ENCODE results near the gene RIN1. TPM values are rescaled to one million over a fixed set of nuclear protein-coding genes. Genes with fewer than 3 reads are reported as not detected.
A peak's percentile ranks its signal among the peaks of the same experiment; 100 is the strongest.
"Not testable (repeated sequence)": the region's sequence is repeated elsewhere in the genome, so short reads cannot be mapped to it uniquely, and the experiment has no call there.

RIN1 gene, protein sequence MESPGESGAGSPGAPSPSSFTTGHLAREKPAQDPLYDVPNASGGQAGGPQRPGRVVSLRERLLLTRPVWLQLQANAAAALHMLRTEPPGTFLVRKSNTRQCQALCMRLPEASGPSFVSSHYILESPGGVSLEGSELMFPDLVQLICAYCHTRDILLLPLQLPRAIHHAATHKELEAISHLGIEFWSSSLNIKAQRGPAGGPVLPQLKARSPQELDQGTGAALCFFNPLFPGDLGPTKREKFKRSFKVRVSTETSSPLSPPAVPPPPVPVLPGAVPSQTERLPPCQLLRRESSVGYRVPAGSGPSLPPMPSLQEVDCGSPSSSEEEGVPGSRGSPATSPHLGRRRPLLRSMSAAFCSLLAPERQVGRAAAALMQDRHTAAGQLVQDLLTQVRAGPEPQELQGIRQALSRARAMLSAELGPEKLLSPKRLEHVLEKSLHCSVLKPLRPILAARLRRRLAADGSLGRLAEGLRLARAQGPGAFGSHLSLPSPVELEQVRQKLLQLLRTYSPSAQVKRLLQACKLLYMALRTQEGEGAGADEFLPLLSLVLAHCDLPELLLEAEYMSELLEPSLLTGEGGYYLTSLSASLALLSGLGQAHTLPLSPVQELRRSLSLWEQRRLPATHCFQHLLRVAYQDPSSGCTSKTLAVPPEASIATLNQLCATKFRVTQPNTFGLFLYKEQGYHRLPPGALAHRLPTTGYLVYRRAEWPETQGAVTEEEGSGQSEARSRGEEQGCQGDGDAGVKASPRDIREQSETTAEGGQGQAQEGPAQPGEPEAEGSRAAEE
- total RNA-seq (1 to 10 TPM; 1.5 to 1.7 TPM), polyA plus RNA-seq (2.3 TPM)

DNA sequence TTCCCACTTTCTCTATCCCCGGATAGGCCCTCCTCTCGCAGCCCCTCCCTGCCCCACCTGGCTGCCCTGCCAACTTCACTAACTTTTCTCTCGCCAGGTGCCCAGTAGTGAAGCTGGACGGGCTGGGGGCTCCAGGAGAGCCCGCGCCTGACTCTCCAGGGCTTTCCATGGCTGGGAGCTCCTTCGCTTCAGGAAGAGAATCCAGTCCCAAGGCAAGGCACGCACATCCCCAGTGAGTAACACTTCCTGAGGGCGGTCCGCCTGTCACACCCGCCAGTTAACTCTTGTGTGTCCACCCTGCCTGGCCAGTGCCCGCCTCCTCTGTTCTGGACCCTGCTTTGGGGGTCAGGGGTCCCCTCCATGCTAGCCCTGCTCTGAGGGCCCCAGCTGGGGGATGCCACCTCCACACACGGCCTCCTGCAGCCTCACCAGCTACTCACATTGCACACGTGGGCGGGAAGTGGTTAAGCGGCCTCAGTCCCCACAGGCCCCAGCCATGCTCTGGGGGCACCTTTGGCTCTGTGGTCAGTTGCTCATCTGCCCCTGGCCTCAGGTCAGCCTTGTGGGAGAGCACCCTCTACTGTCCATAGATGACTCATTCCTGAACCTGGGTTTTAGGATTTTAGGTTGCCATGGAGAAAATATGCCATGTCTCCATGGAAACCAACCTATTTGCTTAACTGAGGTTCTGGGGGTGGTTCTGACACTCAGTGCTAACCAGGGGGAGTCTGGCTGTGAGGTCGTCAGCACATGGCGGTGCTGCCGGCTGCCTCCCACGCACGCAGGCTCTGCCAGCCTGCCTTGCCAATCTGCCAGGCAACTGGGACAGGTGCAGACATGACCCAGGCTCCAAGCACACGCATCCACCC is at the start of gene RIN1:
RIN1 (minus strand) TSS at position 201 of the 869 bp plus-strand sequence; CDS start at position 169, 32 bp downstream.
- peak within 1 kb of the TSS; percentile 39 for H3K4me3 ChIP-seq (ENCODE audit: low read length)
- ChIA-PET POLR2A (interaction anchor here (0.6 to 2.3 kb wide), 3 partner anchors 19 to 59 kb away, joined by 3 to 12 read pairs (median 4); no protein-coding TSS in a partner anchor), CTCF (interaction anchor here (1.3 to 4.6 kb wide), 3 partner anchors 9 to 53 kb away, joined by 4 to 45 read pairs (median 17); no protein-coding TSS in a partner anchor)
- peak within 1 kb of the TSS; percentile 65 to 87 (median 78) for H3K4me3 Mint-ChIP-seq
- peaks cover 0 to 1% of the 10 kb centered on the region in 2 donors for H3K27me3 Mint-ChIP-seq
- no peaks in the 10 kb centered on the region for H3K27me3 ChIP-seq (ENCODE audit: insufficient read depth, low read length, poor library complexity, severe bottlenecking)
- H3K36me3 ChIP-seq (ENCODE audit: insufficient read depth, low read length): peaks cover 26% of the 10 kb centered on the region
- H3K27ac Mint-ChIP-seq: peak within 1 kb of the TSS; percentile 70 to 96 (median 82)
- peak within 1 kb of the TSS; percentile 6 for H3K27ac ChIP-seq (ENCODE audit: low read depth, low read length)
- H3K9me3 ChIP-seq (ENCODE audit: low read length): no peaks in the 10 kb centered on the region
- peaks cover 12 to 30% (median 18%) of the 10 kb centered on the region in 3 donors for H3K4me1 Mint-ChIP-seq
- H3K4me1 ChIP-seq (ENCODE audit: insufficient read depth, low read length): peaks cover 18% of the 10 kb centered on the region
- H3K9me3 Mint-ChIP-seq: no peaks in the 10 kb centered on the region
- peaks cover 0 to 57% (median 7%) of the 10 kb centered on the region in 3 donors for H3K36me3 Mint-ChIP-seq
- DNase-seq: peak; percentile 24 to 75 (median 57)

- ChIA-PET CTCF (interaction anchor here (0.9 to 7.2 kb wide), 6 partner anchors 12 to 160 kb away, joined by 3 to 65 read pairs (median 12); partner anchors contain the start of genes MRPL11 and SLC29A2), POLR2A (interaction anchor here (0.7 kb wide), 1 partner anchor 36 kb away, joined by 3 read pairs; the partner anchor contains the start of gene NPAS4)
- not testable (repeated sequence) for H3K27me3 ChIP-seq (ENCODE audit: insufficient read depth, low read length, poor library complexity, severe bottlenecking); H3K4me1 Mint-ChIP-seq; H3K9me3 Mint-ChIP-seq; H3K36me3 ChIP-seq (ENCODE audit: insufficient read depth, low read length); H3K27ac Mint-ChIP-seq; H3K4me3 ChIP-seq (ENCODE audit: low read length); H3K36me3 Mint-ChIP-seq; H3K4me3 Mint-ChIP-seq; H3K27ac ChIP-seq (ENCODE audit: low read depth, low read length); DNase-seq; H3K9me3 ChIP-seq (ENCODE audit: low read length); H3K27me3 Mint-ChIP-seq; H3K4me1 ChIP-seq (ENCODE audit: insufficient read depth, low read length)
These were observed 48.1 kb upstream of the RIN1 start for GRCh38 chr11:66384316-66384715.

DNA sequence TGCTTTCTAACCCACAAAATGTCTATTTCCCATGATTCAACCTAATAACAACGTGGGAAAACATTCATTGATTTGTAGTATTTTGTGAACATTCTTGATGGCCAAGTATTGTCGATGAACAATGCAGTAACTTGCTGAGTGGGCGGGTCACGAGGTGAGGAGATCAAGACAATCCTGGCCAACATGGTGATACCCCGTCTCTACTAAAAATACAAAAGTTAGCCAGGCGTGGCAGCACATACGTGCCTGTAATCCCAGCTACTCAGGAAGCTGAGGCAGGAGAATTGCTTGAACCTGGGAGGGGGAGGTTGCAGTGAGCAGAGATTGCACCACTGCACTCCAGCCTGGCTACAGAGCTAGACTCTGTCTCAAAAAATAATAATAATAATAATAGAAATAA is 44.0 kb upstream of the RIN1 start:
- H3K36me3 Mint-ChIP-seq; H3K4me1 ChIP-seq (ENCODE audit: insufficient read depth, low read length); H3K4me1 Mint-ChIP-seq; DNase-seq; H3K4me3 ChIP-seq (ENCODE audit: low read length); H3K27ac Mint-ChIP-seq; H3K4me3 Mint-ChIP-seq; POLR2A ChIA-PET; H3K9me3 Mint-ChIP-seq; H3K27ac ChIP-seq (ENCODE audit: low read depth, low read length); H3K36me3 ChIP-seq (ENCODE audit: insufficient read depth, low read length); H3K27me3 ChIP-seq (ENCODE audit: insufficient read depth, low read length, poor library complexity, severe bottlenecking); H3K9me3 ChIP-seq (ENCODE audit: low read length): not testable (repeated sequence)
- CTCF ChIA-PET: interaction anchor here (1.3 to 1.6 kb wide), 4 partner anchors 9 to 16 kb away, joined by 3 to 13 read pairs (median 3); no protein-coding TSS in a partner anchor
- peaks cover 0 to 12% of the 10 kb centered on the region in 2 donors for H3K27me3 Mint-ChIP-seq

- not testable (repeated sequence) for H3K9me3 ChIP-seq (ENCODE audit: low read length); H3K36me3 Mint-ChIP-seq; H3K27me3 ChIP-seq (ENCODE audit: insufficient read depth, low read length, poor library complexity, severe bottlenecking); H3K4me3 ChIP-seq (ENCODE audit: low read length); H3K36me3 ChIP-seq (ENCODE audit: insufficient read depth, low read length); DNase-seq; H3K27ac ChIP-seq (ENCODE audit: low read depth, low read length); H3K27me3 Mint-ChIP-seq; H3K4me1 ChIP-seq (ENCODE audit: insufficient read depth, low read length); H3K9me3 Mint-ChIP-seq
- Mint-ChIP-seq H3K4me1 (peaks cover 10 to 19% (median 17%) of the 10 kb centered on the region in 3 donors), H3K4me3 (peak overlapping the region in 3 of 7 donors; percentile 33 to 95 (median 35)), H3K27ac (peak overlapping the region in 2 of 8 donors; percentile 33 to 79)
- ChIA-PET CTCF (interaction anchor here (1.7 to 4.3 kb wide), 2 partner anchors 12 to 15 kb away, joined by 4 to 27 read pairs; no protein-coding TSS in a partner anchor), POLR2A (interaction anchor here (0.7 kb wide), 1 partner anchor 10 kb away, joined by 3 read pairs; no protein-coding TSS in a partner anchor)
These were observed 37.6 kb upstream of the RIN1 start for GRCh38 chr11:66373690-66374287.

DNA sequence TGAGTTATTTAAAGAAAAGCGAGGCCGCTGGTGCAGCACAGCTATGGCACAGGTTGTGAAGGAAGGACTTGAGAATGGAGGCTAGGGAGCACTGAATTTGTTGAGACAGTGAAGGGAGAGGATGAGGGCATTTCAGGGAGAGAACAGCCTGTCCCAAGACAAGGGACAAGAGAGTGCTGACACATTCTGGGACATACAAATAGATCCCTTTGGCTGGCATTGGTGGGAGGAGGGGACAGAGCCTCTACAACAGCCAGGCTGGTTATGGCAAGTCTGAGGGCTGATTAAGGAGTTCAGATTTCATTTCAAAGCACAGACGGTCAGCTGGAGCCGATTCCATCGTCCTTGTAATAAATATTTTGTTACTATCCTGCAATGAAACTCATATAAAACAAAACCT is 37.0 kb upstream of the RIN1 start:
- Histone ChIP-seq H3K9me3 (ENCODE audit: low read length) (no peaks in the 10 kb centered on the region), H3K4me3 (ENCODE audit: low read length) (no peak overlapping the region), H3K27me3 (ENCODE audit: insufficient read depth, low read length, poor library complexity, severe bottlenecking) (no peaks in the 10 kb centered on the region), H3K27ac (ENCODE audit: low read depth, low read length) (peak overlapping the region; percentile 72), H3K36me3 (ENCODE audit: insufficient read depth, low read length) (no peaks in the 10 kb centered on the region), H3K4me1 (ENCODE audit: insufficient read depth, low read length) (peaks cover 7% of the 10 kb centered on the region)
- POLR2A ChIA-PET: interaction anchor here (0.7 kb wide), 1 partner anchor 10 kb away, joined by 3 read pairs; no protein-coding TSS in a partner anchor
- CTCF ChIA-PET: interaction anchor here (1.7 to 4.3 kb wide), 2 partner anchors 13 to 16 kb away, joined by 4 to 27 read pairs; no protein-coding TSS in a partner anchor
- no peak for DNase-seq
- Mint-ChIP-seq H3K9me3 (no peaks in the 10 kb centered on the region), H3K36me3 (peaks cover 0 to 2% (median 0%) of the 10 kb centered on the region in 3 donors), H3K4me1 (peaks cover 10 to 19% (median 17%) of the 10 kb centered on the region in 3 donors), H3K4me3 (peak overlapping the region in 6 of 7 donors; percentile 9 to 95 (median 40)), H3K27ac (peak overlapping the region in 2 of 8 donors; percentile 33 to 79), H3K27me3 (peaks cover 0 to 6% of the 10 kb centered on the region in 2 donors)

DNA sequence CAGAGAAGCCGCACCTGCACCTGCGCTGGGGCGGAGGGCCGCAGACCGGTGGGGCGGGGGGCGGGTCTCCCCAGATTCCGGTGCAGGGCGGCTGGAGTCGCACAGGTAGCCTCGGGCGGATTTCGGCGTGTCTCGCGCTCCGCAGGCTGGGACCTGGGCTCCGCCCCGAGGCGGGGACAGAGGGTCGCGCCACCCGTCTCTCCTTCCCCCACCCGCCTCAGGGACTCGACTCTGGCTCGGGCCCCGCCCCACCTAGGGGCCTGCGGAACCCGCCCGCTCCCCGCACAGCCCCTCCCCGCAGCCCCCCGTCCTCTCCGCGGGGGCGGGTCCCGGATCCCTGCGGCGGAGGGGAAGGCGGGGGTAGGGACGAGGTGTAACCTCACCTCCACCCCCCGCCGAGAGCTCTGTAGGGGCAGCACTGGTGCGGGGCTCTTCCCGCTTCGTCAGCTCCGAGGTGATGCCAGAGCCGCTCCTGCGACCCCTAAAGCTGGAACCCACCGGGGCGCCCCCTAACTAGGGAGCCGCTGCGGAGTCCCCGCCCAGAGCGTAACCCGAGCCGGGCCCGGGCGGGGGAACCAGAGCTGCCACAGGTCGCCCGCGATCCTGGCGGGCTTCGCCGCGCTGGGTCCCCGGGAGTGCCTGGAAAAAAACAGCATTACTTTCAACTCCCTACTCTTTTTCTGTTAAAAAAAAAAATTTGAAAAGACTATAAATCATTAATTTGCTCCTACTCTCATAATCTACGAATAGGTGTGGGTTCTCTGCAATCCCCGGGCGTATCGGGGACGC is 35.6 kb upstream of the RIN1 start, which contains the start of gene SLC29A2:
SLC29A2 (minus strand) TSS at position 134 of the 789 bp plus-strand sequence. CDS start 169 bp downstream, outside the sequence.
- POLR2A ChIA-PET: interaction anchor here (0.6 to 2.1 kb wide), 12 partner anchors 14 to 498 kb away, joined by 3 to 22 read pairs (median 4); partner anchors contain the start of genes B4GAT1, CD248, SF3B2 and YIF1A
- H3K27me3 Mint-ChIP-seq: peaks cover 0 to 3% of the 10 kb centered on the region in 2 donors
- peak within 1 kb of the TSS; percentile 78 to 95 (median 90) for H3K27ac Mint-ChIP-seq

More for the DNA sequence above, 35.6 kb upstream of the RIN1 start, which contains the start of gene SLC29A2:
- Mint-ChIP-seq H3K4me1 (peaks cover 10 to 19% (median 19%) of the 10 kb centered on the region in 3 donors), H3K4me3 (peak within 1 kb of the TSS; percentile 85 to 95 (median 90)), H3K9me3 (no peaks in the 10 kb centered on the region), H3K36me3 (peaks cover 0 to 2% (median 0%) of the 10 kb centered on the region in 3 donors)
- H3K27ac ChIP-seq (ENCODE audit: low read depth, low read length): peak within 1 kb of the TSS; percentile 72
- CTCF ChIA-PET: interaction anchor here (0.7 to 4.3 kb wide), 5 partner anchors 9 to 60 kb away, joined by 5 to 27 read pairs (median 8); partner anchors contain the start of gene BRMS1
- H3K36me3 ChIP-seq (ENCODE audit: insufficient read depth, low read length): no peaks in the 10 kb centered on the region
- H3K4me3 ChIP-seq (ENCODE audit: low read length): peak within 1 kb of the TSS; percentile 66
- no peaks in the 10 kb centered on the region for H3K9me3 ChIP-seq (ENCODE audit: low read length)
- peak; percentile 68 to 86 (median 74) for DNase-seq
- no peaks in the 10 kb centered on the region for H3K27me3 ChIP-seq (ENCODE audit: insufficient read depth, low read length, poor library complexity, severe bottlenecking)
- H3K4me1 ChIP-seq (ENCODE audit: insufficient read depth, low read length): peaks cover 7% of the 10 kb centered on the region

All from CD8-positive, alpha-beta memory T cell (primary cell).